Neural progenitor cell (in vitro differentiated cells): Measurements from ENCODE around the gene MITF.

Experiments used
- EZH2 ChIP-seq: fragments of 200-600 bp; sonication (generic); IDR thresholded peaks from 2 replicates; pipeline ENCODE4 v1.6.1; 2017; ENCODE audit warnings: antibody characterized with exemption, mild to moderate bottlenecking, moderate library complexity
- TF ChIP-seq, protein P1 (sequence below): fragments of 200-600 bp; sonication (generic); IDR thresholded peaks from 2 replicates; pipeline ENCODE4 v1.5.1; 2017; ENCODE audit warnings: antibody characterized with exemption, mild to moderate bottlenecking

- TF ChIP-seq, protein P1, sequence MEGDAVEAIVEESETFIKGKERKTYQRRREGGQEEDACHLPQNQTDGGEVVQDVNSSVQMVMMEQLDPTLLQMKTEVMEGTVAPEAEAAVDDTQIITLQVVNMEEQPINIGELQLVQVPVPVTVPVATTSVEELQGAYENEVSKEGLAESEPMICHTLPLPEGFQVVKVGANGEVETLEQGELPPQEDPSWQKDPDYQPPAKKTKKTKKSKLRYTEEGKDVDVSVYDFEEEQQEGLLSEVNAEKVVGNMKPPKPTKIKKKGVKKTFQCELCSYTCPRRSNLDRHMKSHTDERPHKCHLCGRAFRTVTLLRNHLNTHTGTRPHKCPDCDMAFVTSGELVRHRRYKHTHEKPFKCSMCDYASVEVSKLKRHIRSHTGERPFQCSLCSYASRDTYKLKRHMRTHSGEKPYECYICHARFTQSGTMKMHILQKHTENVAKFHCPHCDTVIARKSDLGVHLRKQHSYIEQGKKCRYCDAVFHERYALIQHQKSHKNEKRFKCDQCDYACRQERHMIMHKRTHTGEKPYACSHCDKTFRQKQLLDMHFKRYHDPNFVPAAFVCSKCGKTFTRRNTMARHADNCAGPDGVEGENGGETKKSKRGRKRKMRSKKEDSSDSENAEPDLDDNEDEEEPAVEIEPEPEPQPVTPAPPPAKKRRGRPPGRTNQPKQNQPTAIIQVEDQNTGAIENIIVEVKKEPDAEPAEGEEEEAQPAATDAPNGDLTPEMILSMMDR = no peak
- no peak for TF ChIP-seq EZH2
Measured at GRCh38 chr3:69805491-69805890, 66.2 kb downstream of the MITF start.
